Activated T-helper 1 cell treated with anti-CD3 and anti-CD28 coated beads, Interleukin-12 subunit alpha, Interleukin-12 subunit beta, Interleukin-2, Interleukin-4 antibody, amounts not matched to agents 30 ng/mL and 10 ng/mL and 1 ng/mL, durations not matched to agents 14 hours and 24 hours and 36 hours (primary cell): ENCODE results near the gene PLAAT5. TPM values are rescaled to one million over a fixed set of nuclear protein-coding genes. Genes with fewer than 3 reads are reported as not detected.

Experiments
- DNase-seq: peaks from one replicate; pipeline ENCODE4 v3.0.0; 2021; ENCODE audit warnings: low spot score
- H3K27ac Mint-ChIP-seq: one replicate; pipeline ENCODE4 v1.8.0; 2021; ENCODE audit warnings: mild to moderate bottlenecking, mixed read lengths
- H3K27me3 Mint-ChIP-seq: one replicate; pipeline ENCODE4 v1.8.0; 2022; ENCODE audit warnings: mild to moderate bottlenecking, moderate library complexity, mixed read lengths; ENCODE audit not compliant: insufficient read depth
- H3K36me3 Mint-ChIP-seq: one replicate; pipeline ENCODE4 v1.8.0; 2021; ENCODE audit warnings: low read depth, mixed read lengths
- H3K4me1 Mint-ChIP-seq: one replicate; pipeline ENCODE4 v1.8.0; 2021; ENCODE audit warnings: low read depth, mixed read lengths
- H3K4me3 Mint-ChIP-seq: one replicate; pipeline ENCODE4 v1.8.0; 2021; ENCODE audit warnings: mild to moderate bottlenecking, moderate library complexity, mixed read lengths
- H3K9me3 Mint-ChIP-seq: one replicate; pipeline ENCODE4 v1.8.0; 2021; ENCODE audit warnings: mixed read lengths
- intact Hi-C: fragments of 100-400 bp; cut with micrococcal nuclease; formaldehyde crosslinking; loops from one replicate; pipeline ENCODE4 v1.15.1; 2024
- total RNA-seq: library from RNA; stranded (reverse); gene quantifications from 2 replicates; pipeline ENCODE4 v1.2.3, GENCODE V29; 2022

The PLAAT5 gene
- total RNA-seq, 1 donor from 2014 or later = not detected

DNA sequence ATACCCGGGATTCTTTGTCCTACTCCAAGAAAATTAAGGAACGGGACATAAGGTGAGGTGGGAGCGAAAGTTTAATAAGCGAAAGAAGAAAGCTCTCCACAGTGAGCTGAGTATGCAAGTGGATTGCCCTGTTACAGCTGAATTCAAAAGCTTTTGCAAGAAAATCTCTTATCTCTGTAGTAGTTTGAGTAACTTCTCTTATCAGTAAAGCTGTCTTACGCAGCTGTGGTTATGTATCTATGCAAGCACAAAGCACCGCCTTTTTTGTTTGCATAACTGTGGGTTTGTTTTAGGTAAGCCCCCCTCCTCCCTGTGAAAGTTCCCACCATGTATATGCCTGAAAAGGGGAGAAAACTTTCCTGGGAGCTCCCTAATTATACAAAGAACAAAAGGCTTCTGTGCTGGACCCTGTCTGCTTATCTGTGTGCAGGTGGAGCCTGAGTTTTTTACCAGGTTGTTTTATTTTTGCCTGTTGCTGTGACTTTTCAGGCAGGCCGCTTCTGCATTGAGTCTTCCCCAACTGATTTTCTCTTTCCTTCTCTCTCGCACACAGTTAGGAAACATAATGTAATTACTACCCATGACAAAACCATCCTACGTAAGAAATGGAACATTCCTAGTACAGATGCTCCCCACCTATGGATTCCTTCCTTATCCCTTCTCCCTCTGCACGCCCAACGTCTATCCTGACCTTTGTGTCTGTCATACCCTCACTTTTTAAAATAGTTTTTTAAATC lies 837 bp upstream of the PLAAT5 start:
- H3K9me3 Mint-ChIP-seq = no peaks in the 10 kb centered on the region
- no peak overlapping the region for H3K27ac Mint-ChIP-seq
- intact Hi-C loops = loop anchor here (5.0 kb wide), 1 partner anchor 75 kb away; no protein-coding TSS in a partner anchor
- H3K4me1 Mint-ChIP-seq = peaks cover 15% of the 10 kb centered on the region
- H3K4me3 Mint-ChIP-seq = peak overlapping the region; percentile 46
- H3K36me3 Mint-ChIP-seq = no peaks in the 10 kb centered on the region
- H3K27me3 Mint-ChIP-seq = peaks cover 61% of the 10 kb centered on the region
- no peak for DNase-seq

DNA sequence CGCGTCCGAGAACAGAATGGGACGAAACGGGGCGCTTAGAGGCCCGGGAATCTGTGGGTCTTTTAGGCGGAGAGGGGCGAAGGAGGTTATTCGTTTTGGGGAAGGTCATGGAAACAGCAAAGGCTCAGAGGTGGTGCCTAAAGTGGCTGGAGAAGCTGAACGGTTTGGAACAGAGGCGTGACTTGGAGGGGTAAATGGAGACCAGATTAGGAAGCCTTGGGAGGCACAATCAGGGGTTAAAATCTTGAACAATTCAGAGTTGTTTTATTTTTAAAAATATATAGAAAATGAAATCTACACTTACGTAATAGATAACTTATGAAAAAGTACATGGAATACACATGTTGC lies 247 bp upstream of the PLAAT5 start:
- Mint-ChIP-seq H3K4me1 (peaks cover 15% of the 10 kb centered on the region), H3K27ac (no peak overlapping the region), H3K4me3 (peak overlapping the region; percentile 67), H3K36me3 (no peaks in the 10 kb centered on the region), H3K27me3 (peaks cover 61% of the 10 kb centered on the region), H3K9me3 (no peaks in the 10 kb centered on the region)
- DNase-seq = no peak
- intact Hi-C loops = loop anchor here (5.0 kb wide), 1 partner anchor 76 kb away; no protein-coding TSS in a partner anchor

DNA sequence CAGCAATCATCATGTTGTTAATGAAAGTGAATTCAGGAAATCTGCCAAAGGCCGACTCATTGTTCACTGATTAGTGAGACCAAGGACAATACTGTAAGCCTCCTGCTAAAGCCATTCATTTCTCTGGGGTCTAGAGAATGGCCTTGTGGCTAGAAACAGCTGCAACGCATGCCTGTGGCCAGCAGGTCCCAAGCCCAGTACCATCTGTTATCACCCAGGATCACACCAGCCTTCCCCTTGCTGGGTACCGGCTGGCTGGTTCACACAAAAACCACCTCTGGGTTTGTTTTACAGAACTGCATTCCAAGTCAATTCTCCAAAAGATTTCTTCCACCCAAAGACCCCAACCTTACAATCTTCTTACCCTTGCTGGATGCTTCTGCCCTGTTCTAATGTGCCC lies 1.1 kb downstream of the PLAAT5 start:
- Mint-ChIP-seq H3K27ac (no peak overlapping the region), H3K36me3 (no peaks in the 10 kb centered on the region), H3K4me1 (peaks cover 15% of the 10 kb centered on the region), H3K9me3 (peaks cover 9% of the 10 kb centered on the region), H3K27me3 (peaks cover 66% of the 10 kb centered on the region), H3K4me3 (no peak overlapping the region)
- DNase-seq = no peak
- intact Hi-C loops = loop anchor here (5.0 kb wide), 1 partner anchor 77 kb away; no protein-coding TSS in a partner anchor

DNA sequence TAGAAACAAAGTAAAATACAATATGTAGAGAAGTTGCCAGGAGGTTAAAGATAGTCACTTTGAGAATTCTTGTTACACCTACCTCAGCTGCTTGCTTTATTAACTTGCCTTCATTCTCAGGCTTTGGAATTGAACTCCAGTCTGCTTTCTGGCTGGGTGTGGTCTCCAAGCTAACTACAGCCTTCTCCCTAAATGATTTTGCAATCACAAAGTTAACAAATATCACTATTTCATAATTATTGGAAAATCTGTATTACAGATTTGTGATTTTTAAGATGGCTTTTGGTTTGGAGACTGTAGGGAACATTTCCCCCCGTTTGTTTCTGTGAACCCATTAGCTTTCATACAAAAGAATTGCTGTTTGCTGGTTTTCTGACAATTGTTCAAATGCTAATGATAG lies 2.2 kb downstream of the PLAAT5 start:
- no peak for DNase-seq
- Mint-ChIP-seq H3K27me3 (peaks cover 66% of the 10 kb centered on the region), H3K27ac (no peak overlapping the region), H3K36me3 (no peaks in the 10 kb centered on the region), H3K9me3 (peaks cover 13% of the 10 kb centered on the region), H3K4me1 (peaks cover 15% of the 10 kb centered on the region), H3K4me3 (no peak overlapping the region)
- intact Hi-C loops = no loop called here

DNA sequence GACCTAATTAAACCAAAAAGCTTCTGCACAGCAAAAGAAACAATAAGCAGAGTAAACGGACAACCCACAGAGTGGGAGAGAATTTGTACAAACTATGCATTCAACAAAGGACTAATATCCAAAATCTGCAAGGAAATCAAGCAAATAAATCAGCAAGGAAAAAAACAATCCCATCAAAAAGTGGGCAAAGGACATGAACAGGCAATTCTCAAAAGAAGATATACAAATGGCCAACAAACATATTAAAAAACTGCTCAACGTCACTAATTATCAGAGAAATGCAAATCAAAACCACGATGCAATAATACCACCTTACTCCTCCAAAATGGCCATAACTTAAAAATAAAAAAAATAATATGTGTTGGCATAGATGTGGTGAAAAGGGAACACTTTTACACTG lies 5.2 kb downstream of the PLAAT5 start:
- H3K4me1 Mint-ChIP-seq = no peaks in the 10 kb centered on the region
- peaks cover 64% of the 10 kb centered on the region for H3K27me3 Mint-ChIP-seq
- DNase-seq = no peak
- H3K4me3 Mint-ChIP-seq = no peak overlapping the region
- H3K27ac Mint-ChIP-seq = no peak overlapping the region
- intact Hi-C loops = no loop called here
- H3K36me3 Mint-ChIP-seq = no peaks in the 10 kb centered on the region
- H3K9me3 Mint-ChIP-seq = peaks cover 17% of the 10 kb centered on the region

DNA sequence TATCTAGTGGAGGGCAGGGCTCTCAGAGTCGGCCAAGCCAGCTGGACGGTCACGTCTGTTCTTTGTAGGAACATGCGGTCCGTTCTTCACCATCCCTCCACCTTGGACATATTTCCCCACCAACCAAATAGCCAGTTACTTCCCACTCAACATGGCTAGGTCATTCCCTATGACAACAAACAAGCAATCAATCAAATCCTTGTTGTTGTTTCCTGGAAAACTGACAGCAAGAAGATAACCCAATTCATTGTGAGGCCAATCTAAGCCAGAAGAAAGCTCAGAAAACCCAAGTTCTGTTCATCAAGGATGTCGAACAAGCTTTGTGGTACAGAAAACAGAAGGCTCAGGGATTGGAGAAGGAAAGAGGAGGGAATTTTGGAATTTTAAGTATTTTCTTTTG lies 10.9 kb downstream of the PLAAT5 start:
- intact Hi-C loops = no loop called here
- Mint-ChIP-seq H3K9me3 (peaks cover 18% of the 10 kb centered on the region), H3K27ac (no peak overlapping the region), H3K36me3 (no peaks in the 10 kb centered on the region), H3K4me1 (no peaks in the 10 kb centered on the region), H3K4me3 (no peak overlapping the region), H3K27me3 (peaks cover 47% of the 10 kb centered on the region)
- no peak for DNase-seq

DNA sequence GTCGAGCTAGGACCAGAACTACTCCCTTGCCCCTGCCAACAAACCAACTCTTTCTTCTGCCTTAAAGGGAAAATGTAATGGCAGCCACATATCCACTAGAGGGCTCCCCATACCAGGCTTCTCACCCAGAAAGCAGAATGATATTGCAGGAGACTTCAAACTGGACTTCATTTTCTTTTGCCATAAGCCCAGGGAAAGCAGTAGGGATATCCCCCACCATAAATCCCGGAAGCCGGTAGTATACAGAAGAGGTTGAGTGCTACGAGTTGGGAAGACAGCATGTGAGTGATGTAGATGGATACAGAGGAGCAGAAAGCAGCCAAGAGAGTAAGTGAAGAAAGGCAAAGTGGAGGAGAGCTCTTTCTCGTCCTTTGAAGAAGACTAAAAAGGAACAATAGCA lies 12.1 kb downstream of the PLAAT5 start:
- no peak overlapping the region for H3K27ac Mint-ChIP-seq
- intact Hi-C loops = loop anchor here (1.0 to 2.0 kb wide), 3 partner anchors 157 to 444 kb away; no protein-coding TSS in a partner anchor
- peaks cover 36% of the 10 kb centered on the region for H3K27me3 Mint-ChIP-seq

DNA sequence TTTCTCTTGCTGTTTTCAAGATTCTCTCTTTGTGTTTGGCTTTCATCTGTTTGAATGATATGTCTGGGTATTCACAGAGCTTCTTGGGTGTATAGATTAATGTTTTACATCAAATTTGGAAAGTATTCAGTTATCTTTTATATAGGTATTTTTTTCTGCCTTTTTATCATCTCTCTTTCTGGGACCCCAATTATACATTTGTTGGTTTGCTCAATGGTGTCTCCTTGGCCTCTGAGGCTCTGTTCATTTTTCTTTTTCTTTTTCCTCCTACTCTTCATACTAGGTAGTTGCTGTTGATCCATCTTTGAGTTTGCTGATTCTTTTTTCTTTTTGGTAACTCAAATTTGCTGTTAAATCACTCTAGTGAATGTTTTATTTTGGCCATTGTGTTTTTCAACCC lies 14.3 kb downstream of the PLAAT5 start:
- DNase-seq = no peak
- no peak overlapping the region for H3K4me3 Mint-ChIP-seq
- H3K9me3 Mint-ChIP-seq = peaks cover 8% of the 10 kb centered on the region
- peaks cover 20% of the 10 kb centered on the region for H3K27me3 Mint-ChIP-seq
- intact Hi-C loops = no loop called here
- no peak overlapping the region for H3K27ac Mint-ChIP-seq
- no peaks in the 10 kb centered on the region for H3K36me3 Mint-ChIP-seq
- H3K4me1 Mint-ChIP-seq = no peaks in the 10 kb centered on the region

More for the DNA sequence above, 12.1 kb downstream of the PLAAT5 start:
- DNase-seq = peak; percentile 31
- Mint-ChIP-seq H3K9me3 (peaks cover 13% of the 10 kb centered on the region), H3K36me3 (no peaks in the 10 kb centered on the region), H3K4me3 (no peak overlapping the region), H3K4me1 (no peaks in the 10 kb centered on the region)

DNA sequence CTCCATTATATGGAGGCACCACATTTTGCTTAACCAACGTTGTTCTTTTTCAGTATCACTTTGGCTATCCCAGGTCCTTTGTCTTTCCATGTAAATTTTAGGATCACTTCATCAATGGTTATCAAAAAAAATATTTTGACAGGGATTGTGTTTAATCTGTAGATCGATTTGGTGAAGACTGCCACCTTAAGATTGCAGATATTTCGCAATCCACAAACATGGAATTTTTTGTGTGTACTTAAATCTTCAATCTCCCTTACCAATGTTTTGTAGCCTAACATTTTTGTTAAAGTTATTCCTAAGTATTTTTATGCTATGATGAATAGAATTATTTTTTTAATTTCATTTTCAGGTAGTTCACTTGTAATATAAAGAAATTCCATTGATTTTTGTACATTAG lies 18.6 kb downstream of the PLAAT5 start:
- intact Hi-C loops = no loop called here
- no peaks in the 10 kb centered on the region for H3K4me1 Mint-ChIP-seq
- H3K4me3 Mint-ChIP-seq = no peak overlapping the region
- peaks cover 12% of the 10 kb centered on the region for H3K9me3 Mint-ChIP-seq
- peaks cover 18% of the 10 kb centered on the region for H3K27me3 Mint-ChIP-seq
- no peaks in the 10 kb centered on the region for H3K36me3 Mint-ChIP-seq
- no peak for DNase-seq
- no peak overlapping the region for H3K27ac Mint-ChIP-seq

DNA sequence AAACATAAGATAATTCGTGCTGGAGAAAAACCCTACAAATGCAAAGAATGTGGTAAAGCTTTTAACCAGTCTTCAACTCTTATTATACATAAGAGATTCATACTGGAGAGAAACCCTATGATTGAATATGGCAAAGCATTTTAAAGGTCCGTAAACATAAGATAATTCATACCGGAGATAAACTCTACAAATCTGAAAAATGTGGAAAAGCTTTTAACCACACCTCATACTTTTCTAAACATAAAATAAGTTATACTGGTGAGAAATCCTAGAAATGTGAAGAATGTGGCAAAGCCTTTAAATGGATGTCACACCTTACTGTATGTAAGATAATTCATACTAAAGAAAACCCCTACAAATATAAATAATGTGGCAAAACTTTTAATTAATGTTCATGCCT lies 20.7 kb downstream of the PLAAT5 start:
- no peaks in the 10 kb centered on the region for H3K4me1 Mint-ChIP-seq
- no peak overlapping the region for H3K4me3 Mint-ChIP-seq
- no peak overlapping the region for H3K27ac Mint-ChIP-seq
- H3K9me3 Mint-ChIP-seq = peaks cover 4% of the 10 kb centered on the region
- no peak for DNase-seq
- H3K27me3 Mint-ChIP-seq = peaks cover 9% of the 10 kb centered on the region
- intact Hi-C loops = no loop called here
- no peaks in the 10 kb centered on the region for H3K36me3 Mint-ChIP-seq

DNA sequence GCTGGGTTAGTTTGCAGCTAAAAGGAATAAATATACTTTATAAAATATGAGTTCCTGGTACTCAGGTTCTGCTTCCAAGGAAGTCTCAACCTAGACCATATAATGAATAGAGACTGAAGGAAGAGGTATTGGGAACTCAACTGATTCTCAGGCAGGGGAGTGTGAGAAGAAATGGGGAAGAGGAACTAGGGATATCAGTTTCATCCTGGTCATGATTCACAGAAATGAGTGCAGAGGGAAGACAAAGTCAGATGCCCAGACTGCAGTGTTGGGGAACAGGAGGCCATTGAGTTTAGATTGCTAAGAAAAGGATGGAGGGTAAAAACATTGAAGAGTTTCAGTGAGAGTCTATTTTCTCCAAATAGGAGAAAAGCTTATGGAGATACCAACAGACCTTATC lies 28.8 kb downstream of the PLAAT5 start:
- DNase-seq = no peak
- intact Hi-C loops = no loop called here
- Mint-ChIP-seq H3K27me3 (peaks cover 14% of the 10 kb centered on the region), H3K36me3 (no peaks in the 10 kb centered on the region), H3K9me3 (no peaks in the 10 kb centered on the region), H3K4me1 (no peaks in the 10 kb centered on the region), H3K4me3 (no peak overlapping the region), H3K27ac (no peak overlapping the region)

DNA sequence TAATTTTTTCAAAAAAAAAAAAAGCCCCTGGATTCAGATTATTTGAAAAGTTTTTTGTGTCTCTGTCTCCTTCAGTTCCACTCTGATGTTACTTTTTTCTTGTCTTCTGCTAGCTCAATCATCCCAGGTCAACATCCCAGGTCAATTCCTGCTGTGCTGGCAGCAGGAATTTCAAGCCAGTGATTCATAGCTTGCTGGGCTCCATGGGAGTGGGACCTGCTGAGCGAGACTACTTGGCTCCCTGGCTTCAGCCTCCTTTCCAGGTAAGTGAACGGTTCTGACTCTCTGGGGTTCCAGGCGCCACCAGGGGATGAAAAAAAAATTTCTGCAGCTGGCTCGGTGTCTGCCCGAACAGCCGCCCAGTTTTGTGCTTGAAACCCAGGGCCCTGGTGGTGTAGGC lies 31.4 kb downstream of the PLAAT5 start:
- Mint-ChIP-seq H3K27ac (no peak overlapping the region), H3K4me3 (no peak overlapping the region), H3K36me3 (no peaks in the 10 kb centered on the region), H3K9me3 (no peaks in the 10 kb centered on the region), H3K4me1 (no peaks in the 10 kb centered on the region), H3K27me3 (peaks cover 12% of the 10 kb centered on the region)
- DNase-seq = no peak
- intact Hi-C loops = no loop called here

DNA sequence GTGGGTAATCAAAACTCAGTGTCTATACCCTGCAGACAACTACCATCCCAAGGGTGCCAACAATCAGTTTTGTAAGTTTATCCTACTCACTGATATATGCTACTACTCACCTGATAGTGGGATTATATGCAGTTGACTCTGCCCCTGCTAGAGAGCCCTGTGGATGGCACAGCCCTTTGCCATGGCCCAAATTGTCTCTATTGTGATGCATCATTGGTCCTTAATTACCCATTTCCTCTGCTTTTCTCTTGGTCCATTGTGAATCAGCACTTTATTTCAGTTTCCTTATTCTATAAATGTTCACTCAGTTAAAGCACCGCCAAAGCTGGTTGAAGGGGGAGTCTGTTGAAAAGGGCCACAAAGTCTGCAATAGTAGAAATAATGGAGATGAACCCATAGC lies 42.3 kb downstream of the PLAAT5 start:
- DNase-seq = no peak
- Mint-ChIP-seq H3K36me3 (peaks cover 1% of the 10 kb centered on the region), H3K27ac (no peak overlapping the region), H3K4me1 (peaks cover 18% of the 10 kb centered on the region), H3K27me3 (peaks cover 9% of the 10 kb centered on the region), H3K9me3 (no peaks in the 10 kb centered on the region), H3K4me3 (no peak overlapping the region)
- intact Hi-C loops = no loop called here

DNA sequence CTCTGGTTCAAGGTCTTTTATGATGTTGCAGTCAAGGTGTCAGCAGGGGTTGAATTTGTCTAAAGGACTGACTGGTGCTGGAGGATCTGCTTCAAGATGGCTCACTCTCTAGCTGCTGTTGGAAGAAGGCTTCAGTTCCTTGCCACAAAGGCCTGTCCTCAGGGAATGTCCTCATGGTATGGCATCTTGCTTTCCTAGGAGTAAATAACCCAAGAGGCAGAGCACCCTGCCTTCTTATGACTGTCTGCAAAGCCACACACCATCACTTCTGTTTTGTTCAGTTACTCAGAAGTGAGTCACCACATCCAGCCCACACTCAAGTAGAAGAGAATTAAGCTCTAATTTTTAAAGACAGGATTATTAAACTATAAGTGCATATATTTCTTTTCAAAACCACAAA lies 45.2 kb downstream of the PLAAT5 start:
- peaks cover 10% of the 10 kb centered on the region for H3K27me3 Mint-ChIP-seq
- H3K27ac Mint-ChIP-seq = no peak overlapping the region
- intact Hi-C loops = no loop called here
- H3K9me3 Mint-ChIP-seq = no peaks in the 10 kb centered on the region
- DNase-seq = no peak
- H3K4me1 Mint-ChIP-seq = peaks cover 21% of the 10 kb centered on the region
- peaks cover 1% of the 10 kb centered on the region for H3K36me3 Mint-ChIP-seq
- H3K4me3 Mint-ChIP-seq = no peak overlapping the region
